ENCODE data around the gene SETD2.

Gene SETD2

DNA sequence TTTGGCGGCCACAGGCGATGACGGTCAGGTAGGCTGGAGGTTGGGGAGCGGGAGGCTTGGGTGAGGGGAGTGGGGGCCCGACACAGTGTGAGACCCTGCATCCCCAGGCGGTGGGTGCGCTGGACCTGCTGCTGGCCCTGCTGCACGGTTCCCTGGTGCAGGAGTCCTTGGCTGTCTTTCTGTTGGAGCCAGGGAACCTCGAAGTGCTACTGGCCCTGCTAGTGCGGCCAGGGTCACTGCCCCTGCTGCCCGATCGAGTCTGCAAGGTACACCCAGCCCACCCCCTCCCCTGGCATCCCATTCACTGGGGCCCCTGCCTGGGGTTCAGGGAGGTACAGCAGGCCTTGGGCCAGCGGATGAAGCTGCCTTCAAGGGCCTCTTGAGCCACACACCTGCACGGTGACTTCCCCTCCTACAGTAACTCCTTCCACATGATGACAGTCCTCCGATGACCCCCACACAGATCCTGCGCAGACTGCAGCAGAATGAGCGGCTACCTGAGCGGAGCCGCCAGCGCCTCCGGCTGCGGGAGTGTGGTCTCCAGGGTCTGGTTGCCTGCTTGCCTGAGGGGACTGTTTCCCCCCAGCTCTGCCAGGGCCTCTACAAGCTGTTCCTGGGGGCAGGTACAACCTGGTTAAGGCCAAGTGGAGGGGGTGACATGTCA lies 164.9 kb downstream of the SETD2 start:
- DNase-seq (ENCODE audit: low read depth in 3 of 3), result no peak

DNA sequence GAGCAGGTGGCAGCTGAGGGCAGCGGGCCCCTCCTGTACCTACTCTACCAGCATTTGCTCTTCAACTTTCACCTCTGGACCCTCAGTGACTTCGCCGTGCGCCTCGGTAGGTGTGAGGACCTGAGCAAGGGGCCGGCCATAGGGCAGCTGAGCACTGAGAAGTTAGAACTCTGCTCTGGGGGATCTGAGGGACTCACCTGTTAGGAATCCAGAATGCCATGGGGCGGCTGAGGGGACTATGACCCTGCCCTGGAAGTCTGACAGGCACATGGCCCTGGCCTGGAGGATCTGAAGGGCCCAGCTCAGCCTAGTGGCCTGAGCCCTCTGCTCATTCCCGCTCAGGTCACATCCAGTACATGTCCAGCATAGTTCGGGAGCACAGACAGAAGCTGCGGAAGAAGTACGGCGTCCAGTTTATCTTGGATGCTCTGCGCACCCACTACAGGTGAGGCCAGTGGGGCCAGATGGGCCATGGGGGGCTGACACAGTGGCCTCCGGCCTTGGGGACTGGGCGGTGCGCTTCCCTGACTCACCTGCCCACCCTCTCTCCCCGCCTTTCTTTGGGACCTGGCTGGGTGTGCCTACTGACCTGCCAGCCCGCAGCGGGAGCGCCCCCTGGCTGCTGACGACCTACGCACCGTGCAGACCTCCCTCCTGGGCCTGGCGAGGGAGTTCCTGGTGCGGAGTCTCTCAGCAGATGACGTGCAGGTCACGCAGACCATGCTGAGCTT lies 165.6 kb downstream of the SETD2 start:
- peak; percentile 41 to 71 (median 45) for DNase-seq (ENCODE audit: low read depth in 3 of 3)

DNA sequence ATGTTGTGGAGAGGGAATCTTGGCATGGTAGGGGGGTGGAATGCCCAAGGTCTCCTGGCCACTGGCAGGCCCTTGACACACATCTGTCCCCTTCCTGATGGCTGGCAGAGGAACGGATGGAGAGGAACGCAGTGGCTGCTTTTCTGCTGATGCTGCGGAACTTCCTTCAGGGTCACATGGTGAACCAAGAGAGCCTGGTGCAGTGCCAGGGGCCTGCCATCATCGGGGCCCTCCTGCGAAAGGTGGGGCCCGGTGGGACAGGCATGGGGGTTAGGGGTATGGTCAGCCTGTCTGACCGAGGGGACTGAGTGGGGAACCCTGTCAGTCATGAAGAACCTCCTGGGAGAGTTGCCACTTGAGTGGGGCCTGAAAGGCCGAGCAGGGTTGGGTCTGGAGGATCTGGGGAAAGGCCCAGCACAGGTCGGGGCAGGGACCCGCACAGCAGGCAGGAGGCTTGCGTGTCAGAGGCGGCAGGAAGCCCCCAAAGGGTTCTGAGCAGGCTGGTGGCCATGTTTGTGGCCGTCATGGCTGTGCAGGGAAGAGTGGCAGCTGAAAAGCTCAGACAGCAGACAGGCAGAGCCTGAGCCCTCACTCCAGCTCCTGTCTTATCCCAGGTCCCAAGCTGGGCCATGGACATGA lies 166.3 kb downstream of the SETD2 start:
- DNase-seq (ENCODE audit: low read depth in 3 of 3), result no peak

DNA sequence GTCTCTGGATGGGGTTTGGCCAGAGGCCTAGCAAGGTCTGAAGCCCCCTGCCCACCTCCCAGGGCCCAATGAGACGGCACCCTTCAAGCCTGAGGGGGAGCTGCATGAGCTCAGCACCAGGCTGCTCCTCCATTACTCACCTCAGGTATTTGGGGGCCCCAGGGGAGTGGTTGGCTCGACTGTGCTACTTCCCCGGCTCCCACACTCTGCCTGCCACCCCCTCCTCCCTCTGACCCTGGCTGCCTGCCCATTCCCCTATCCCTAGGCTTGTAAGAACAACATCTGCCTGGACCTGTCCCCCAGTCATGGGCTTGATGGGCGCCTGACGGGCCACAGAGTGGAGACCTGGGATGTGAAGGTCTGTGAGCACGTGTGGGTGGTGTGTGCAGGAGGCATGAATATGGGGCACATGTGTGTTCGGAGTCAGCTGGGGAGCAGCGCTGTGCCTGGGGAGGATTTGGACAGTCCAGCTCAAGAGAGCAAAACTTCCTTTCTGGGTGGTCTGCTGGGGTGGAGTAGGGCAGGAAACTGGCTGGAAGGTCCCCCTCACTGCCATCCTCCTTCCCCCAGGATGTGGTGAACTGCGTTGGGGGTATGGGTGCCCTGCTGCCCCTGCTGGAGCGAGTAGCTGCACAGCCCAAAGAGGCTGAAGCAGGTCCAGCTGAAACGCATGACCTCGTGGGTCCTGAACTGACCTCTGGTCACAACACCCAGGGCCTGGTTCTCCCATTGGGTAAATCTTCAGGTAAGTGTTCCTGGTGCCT lies 167.0 kb downstream of the SETD2 start:
- no peak for DNase-seq (ENCODE audit: low read depth in 3 of 3)

DNA sequence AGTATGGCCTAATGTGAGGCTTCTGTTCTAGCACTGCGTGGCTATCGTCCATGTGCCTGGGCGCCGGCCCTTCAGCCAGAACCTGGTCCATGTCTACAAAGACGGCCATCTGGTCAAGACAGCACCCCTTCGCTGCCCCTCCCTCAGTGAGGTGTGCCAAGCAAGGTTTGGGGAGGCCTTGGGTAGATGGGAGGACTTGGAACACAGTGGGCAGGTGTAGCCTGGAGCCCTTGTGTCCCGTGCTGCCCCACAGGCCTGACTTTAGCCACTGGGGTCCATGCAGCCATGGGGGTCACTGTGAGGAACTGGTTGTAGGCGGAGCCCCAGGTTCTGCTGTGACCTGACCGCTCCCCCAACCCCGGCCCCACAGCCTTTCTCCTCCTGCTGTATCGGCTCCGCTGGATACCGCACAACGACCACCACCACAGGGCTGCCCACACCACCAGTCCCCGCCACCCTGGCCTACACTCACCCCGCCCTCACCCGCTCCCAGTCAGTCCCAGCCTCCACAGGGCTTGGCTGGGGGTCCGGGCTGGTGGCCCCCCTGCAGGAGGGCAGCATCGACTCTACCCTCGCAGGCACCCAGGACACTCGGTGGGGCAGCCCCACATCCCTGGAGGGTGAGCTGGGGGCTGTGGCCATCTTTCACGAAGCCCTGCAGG lies 167.9 kb downstream of the SETD2 start:
- no peak for DNase-seq (ENCODE audit: low read depth in 3 of 3)

DNA sequence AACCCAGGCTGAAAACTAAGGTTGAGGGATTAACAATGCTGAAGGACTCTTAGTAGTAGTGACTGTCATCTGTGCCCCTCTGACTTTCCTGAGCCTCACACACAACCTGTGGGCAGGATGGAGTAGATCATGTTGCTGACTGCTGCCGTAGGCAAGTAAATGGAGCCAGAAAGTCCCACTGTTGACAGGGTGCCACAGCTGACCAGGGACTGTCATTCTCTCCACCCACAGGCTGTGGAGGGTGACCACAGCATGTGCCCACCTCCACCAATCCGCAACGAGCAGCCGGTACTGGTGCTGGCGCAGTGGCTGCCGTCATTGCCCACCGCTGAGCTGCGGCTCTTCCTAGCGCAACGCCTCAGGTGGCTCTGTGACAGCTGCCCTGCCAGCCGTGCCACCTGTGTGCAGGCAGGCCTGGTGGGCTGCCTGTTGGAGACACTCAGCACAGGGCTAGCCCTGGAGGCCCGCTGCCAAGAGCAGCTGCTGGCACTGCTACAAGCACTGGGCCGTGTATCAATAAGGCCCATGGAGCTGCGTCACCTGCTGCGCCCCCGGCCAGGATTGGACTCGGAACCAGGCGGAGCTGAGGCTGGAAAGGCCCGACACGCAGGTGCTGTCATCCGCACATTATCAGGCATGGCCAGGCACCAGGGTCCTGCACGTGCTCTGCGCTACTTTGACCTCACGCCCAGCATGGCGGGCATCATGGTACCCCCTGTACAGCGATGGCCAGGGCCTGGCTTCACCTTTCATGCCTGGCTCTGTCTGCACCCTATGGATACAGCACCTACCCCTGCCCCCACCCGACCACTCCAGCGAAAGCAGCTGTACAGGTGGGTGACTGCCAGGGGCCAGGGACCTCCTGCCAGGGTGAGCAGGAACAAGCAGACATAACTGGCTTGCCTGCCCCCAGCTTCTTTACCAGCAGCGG lies 168.8 kb downstream of the SETD2 start:
- DNase-seq (ENCODE audit: low read depth in 3 of 3), result no peak

DNA sequence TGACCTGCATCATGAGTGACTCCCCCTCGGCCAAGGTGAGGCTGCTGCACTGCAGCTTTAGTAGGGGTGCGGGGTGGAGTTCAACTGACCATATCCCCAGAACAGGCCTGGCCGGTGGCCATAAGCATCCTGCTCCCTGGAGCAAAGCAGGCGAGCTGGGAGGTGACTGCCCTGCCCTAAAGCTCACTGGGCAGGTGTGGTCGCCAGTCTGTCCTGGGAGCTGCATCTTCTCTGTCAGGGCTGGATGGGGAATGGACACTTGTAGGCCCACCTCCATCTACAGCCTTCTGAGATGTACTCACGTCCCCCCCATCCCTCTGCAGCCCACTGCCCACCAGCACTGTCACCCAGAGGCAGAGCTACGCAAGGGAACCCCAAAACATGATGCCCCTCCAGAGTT lies 169.9 kb downstream of the SETD2 start:
- DNase-seq (ENCODE audit: low read depth in 3 of 3), result no peak

DNA sequence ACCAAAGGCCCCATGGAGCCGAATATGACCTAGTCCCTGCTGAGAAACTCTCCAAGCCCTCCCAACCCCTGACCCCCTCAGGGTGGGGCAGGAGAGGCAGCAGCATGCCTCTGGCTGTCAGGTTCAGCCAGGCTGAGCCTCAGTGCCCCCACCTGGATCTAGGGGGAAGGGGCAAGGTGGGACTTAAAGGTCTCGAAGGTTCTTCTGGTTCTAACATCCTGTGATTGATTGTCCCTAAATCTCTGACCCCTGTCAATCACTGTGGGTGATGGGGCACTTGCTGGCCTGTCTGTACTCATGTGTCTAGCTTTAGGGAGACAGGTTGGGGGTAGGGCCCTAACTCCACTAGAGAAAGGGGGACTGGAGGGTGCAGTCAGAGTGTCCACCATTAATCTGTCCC lies 170.6 kb downstream of the SETD2 start:
- DNase-seq (ENCODE audit: low read depth in 3 of 3), result no peak

DNA sequence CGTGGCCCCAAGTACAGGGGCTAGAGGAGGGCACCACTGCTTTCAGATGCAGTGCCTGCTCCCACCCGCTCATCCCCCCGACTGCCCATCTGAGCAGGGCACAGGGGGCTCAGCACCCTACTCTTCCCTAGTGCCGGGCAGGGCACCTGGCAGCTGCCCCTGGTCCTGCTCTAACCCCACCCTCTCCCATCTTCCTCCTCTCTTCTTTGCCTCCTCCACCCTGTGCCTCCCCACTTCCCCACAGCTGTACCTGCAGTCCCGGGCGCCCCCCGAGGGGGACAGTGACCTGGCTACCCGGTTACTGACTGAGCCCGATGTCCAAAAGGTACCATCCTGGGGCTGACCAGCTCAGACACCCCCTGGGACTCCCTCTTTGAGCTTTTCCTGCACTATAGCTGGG lies 171.7 kb downstream of the SETD2 start:
- no peak for DNase-seq (ENCODE audit: low read depth in 3 of 3)

DNA sequence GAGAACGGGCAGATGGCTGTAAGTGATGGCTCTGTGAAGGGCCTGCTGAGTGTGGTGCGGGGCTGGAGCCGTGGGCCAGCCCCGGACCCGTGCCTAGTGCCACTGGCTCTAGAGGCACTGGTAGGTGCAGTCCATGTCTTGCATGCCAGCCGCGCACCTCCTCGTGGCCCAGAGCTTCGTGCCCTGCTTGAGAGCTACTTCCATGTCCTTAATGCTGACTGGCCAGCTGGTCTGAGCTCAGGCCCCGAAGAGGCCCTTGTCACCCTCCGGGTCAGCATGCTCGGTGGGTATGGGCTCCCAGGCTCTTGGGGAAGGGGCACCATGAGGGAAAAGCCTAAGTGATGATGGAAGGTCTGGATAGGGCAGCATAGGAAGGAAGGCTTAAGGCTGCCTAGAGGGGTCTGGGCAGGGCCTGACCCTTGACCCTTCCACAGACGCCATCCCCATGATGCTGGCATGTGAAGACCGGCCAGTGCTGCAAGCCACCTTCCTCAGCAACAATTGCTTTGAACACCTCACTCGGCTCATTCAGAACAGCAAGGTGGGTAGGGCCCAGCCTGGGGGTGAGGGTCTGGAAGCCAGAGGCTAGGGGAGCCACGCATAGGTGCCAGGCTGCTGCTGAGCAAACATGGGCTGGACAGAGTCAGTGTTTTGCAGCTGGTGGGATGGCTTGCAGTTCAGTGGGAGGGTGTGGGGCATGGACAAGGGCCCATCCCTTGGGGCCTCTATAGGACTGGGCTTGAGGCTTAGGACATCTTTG lies 172.3 kb downstream of the SETD2 start:
- DNase-seq (ENCODE audit: low read depth in 3 of 3), result no peak

DNA sequence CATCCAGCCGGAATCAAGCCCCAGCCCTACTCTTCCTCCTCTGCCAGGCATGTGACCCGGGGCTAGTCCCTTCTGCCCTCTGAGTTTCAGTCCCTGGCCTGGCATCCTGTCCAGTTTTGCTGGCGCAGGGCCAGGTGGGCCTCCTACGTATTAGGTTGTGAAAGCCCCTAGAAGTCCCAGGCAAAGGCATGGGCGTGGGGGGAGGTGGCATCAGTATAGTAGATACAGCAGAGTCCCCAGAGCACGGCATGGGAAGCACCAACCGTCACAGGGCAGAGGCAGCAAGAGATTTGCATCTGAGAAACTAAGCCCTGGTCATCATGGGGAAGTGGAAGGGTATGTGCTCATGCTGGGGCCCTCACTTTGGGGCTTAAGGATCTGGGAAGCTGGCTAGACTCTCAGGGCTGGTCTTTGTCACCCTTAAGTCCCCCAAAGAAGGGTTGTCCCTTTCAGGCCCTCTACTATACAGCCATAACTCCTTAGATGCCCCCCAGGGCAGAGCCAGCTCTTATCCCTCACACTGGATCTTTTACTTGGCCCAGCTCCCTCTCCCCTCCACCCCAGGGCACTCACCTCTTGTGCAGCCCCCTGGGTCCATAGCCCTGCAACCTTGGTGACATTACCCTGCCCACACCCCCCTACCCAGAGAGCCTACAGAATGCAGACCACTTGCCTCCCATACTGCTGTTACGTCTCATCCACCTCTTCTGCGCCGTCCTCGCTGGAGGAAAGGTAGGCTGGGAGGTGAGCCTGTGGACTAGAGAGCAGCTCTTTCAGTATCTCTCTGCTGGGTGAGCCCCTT lies 173.1 kb downstream of the SETD2 start:
- DNase-seq (ENCODE audit: low read depth in 3 of 3), result no peak

DNA sequence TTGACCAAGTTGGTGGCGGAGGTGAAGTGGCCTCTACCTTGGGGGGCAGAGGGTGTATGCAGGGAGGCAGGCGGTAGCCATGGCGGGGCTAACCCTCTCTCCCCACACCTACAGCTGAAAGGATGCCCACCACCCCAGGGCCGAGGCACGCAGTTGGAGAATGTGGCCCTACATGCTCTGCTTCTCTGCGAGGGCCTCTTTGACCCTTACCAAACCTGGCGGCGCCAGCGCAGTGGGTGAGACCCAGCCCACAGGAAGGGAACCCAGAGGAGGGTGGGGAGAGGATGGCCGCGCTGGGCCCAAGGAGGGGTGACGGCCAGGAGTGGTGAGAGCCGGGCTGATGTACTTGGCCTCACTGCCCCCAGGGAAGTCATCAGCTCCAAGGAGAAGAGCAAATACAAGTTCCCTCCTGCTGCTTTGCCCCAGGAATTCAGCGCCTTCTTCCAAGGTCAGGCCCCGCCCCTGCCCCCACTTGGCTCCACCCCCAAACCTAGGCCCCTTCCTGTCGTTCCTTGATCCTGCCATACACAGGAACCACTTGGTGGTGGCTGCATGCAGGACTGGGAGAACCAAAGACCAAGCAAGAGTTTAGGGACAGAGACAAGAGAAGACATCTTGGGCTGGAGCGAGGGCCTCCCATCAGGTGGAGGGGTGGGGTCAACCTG lies 174.6 kb downstream of the SETD2 start:
- DNase-seq (ENCODE audit: low read depth in 3 of 3), result no peak

DNA sequence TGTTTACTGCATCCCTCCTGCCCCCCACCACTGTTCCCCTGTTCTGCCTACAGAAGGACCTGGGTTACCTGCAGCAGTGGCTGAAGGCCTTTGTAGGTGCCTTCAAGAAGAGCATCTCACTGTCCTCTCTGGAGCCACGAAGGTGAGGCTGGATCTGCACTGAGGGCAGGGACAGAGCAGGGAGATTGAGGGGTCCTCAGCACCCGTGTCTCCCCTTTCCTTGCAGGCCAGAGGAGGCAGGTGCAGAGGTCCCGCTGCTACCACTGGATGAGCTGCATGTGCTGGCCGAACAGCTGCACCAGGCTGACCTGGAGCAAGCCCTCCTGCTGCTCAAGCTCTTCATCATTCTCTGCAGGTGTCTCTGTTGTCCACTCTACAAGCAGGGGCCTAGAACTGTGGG lies 175.3 kb downstream of the SETD2 start:
- no peak for DNase-seq (ENCODE audit: low read depth in 3 of 3)

DNA sequence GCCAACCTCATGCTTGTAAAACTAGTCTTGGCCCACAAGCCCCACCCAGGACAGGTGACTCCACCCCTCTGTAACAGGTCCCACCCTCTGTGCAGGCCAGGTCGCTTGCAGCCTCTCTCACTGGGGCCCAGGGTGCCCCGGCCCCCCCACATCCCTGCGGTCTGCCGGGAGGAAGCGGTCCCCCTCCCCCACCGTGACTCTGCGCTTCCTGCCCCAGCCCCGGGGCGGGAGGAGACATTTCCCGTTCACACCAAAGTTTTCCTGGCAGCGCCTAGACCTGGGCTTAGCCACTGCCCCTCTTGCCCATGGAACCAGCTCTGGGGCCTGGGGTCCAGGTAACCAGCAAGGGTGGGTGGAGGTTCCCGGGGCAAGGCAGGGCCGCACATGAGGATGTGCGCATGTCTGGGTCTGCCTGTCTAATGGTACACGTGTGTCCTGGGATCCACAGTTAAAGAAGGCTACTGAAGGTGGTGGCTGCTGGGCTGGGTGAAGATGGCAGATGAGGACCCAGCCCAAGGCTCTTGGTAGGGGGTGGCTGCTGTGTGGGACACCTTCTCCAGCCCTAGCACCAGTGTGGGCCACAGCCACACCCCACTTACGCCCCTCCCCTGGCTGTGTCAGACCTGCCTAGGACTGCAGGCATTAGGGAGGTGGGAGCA lies 176.0 kb downstream of the SETD2 start:
- peak; percentile 62 to 86 (median 69) for DNase-seq (ENCODE audit: low read depth in 3 of 3)

DNA sequence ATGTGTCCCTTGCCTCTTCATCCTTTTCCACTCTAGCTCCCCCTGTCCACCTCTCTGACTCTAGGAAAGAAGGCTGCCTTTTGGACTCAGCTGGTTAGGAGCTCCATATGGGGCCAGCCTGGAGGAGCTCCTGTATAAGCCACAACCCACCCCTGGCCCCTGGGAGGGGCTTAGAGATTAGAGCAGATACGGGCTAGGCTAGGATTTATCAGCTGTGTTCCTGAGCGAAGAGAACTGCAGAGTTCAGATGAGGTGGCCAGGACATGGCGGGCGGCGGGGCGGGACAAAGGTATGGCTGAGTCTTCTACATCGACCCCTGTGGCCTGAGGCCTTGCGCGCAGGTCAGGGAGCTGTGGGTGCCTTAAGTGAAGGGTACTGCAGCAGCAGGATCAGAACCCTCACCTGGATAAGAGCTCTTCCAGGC lies 176.6 kb downstream of the SETD2 start:
- no peak for DNase-seq (ENCODE audit: low read depth in 3 of 3)

DNA sequence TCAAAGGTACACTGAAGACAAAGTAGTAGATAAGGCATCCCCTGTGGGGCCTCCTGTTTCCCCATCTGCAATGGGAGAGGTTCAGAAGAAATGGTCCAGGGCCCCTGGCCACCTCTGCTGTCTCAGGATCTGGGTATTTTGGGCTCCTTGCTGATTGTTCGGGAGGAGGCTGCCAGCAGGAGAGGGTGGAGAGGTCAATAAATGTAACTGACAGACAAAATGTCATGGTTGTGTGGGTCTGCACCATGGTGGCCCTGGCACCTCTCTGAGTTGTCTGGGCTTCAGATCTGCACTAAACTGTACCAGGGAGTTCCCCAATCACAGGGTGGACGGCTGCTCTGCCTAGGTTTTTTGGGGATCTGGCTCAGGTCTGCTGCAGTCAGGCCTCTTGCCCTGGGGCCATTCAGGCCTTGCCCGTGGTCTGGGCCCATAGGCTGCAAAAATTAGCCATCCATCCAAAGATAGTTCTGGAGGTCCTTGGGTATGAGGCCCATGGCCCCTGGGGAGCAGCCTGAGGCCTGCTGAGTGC lies 177.1 kb downstream of the SETD2 start:
- DNase-seq (ENCODE audit: low read depth in 3 of 3), result no peak

DNA sequence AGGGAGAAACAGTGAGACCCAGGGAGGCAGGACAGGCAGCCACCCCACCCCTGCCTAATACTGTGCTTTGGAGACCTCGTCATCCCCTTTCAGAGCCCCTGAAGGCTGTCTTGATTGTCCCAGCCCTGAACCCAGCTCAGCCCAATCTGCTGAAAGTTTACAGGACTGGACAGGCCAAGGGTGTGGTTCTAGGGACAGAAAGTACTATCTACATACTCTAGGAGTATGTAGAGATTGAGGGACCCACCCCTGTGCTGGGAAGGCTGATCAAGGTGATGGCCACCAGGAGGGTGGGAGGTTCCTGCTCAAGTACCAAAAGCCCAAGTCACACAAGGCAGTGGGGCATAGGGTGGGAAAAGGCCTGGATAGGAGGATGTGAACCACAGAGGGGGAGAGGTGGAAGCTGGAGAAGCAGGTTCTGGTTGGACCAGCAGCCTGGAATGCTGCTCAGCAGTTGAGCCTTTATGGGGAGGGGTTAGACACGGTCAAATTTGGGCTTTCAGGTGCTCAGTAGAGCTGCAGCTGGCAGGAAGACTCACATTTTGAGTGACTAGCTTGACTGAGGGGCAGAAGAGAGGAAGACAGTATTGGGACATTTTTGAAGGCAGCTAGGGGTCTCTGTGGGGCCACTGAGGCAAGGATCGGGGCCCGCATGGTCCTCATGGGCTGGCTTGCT lies 177.7 kb downstream of the SETD2 start:
- DNase-seq (ENCODE audit: low read depth in 3 of 3), result no peak
